Measurements from ENCODE around the gene MAP2K6. TPM values are rescaled to one million over a fixed set of nuclear protein-coding genes. Genes with fewer than 3 reads are reported as not detected.

MAP2K6 gene
- total RNA-seq, 1 experiment from 2014 or later: 17.7 TPM

DNA sequence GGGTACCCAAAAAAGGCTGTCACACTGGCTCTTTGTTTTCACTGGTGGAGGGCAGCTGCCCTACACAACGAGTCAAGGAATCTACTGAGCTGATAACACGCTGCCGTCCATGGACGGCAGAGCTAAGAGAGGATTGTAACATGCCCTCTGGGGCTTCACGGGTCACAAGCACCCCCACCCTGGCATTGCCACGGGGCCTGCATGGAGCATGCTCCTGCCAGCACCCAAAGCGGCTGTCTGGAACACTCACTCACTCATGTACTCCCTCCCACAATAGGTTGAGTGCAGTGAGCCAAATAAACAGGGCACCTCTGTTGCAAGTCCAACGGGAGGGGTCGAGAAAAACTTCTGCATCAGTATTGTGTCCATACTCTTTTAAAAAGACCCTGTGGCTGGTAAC, 181.6 kb downstream of the MAP2K6 start:
- Mint-ChIP-seq H3K36me3 (ENCODE audit: insufficient read depth in 1 of 3, low read depth in 3 of 3) (no peaks in the 10 kb centered on the region), H3K9me3 (no peaks in the 10 kb centered on the region), H3K4me3 (no peak overlapping the region), H3K27ac (peak overlapping the region in 2 of 3 experiments; percentile 31 to 78; a peak in 1 of 7 replicates), H3K27me3 (ENCODE audit: low read depth) (no peaks in the 10 kb centered on the region), H3K4me1 (peaks cover 0 to 4% of the 10 kb centered on the region in 2 experiments; a peak in 1 of 4 replicates)
- H3K4ac ChIP-seq (ENCODE audit: low read depth, low read length): no peak overlapping the region
- H3K79me1 ChIP-seq (ENCODE audit: insufficient read depth, low read depth, low read length, poor library complexity, severe bottlenecking): no peaks in the 10 kb centered on the region
- H2BK20ac ChIP-seq (ENCODE audit: low read depth, low read length, poor library complexity, severe bottlenecking): no peak overlapping the region
- H2BK15ac ChIP-seq (ENCODE audit: low read depth, low read length): no peak overlapping the region
- no peak overlapping the region for H4K8ac ChIP-seq (replicated peaks; ENCODE audit: insufficient read length, low read depth, low read length)
- H3T11ph ChIP-seq (ENCODE audit: low read length): no peak overlapping the region
- H2BK120ac ChIP-seq (ENCODE audit: low read depth, low read length, poor library complexity, severe bottlenecking): no peak overlapping the region
- WGBS (ENCODE audit: extremely low coverage, insufficient read length, low lambda C conversion rate): no CpG with 5 or more reads among the region's 9 CpGs
- no peaks in the 10 kb centered on the region for H3K4me1 ChIP-seq (ENCODE audit: insufficient read depth, low read length)
- no peak overlapping the region for H4K5ac ChIP-seq (ENCODE audit: insufficient read length, low read depth, low read length)
- no peak overlapping the region for H3K56ac ChIP-seq (ENCODE audit: insufficient read length, low read depth, low read length)
- TF ChIP-seq, protein P1, sequence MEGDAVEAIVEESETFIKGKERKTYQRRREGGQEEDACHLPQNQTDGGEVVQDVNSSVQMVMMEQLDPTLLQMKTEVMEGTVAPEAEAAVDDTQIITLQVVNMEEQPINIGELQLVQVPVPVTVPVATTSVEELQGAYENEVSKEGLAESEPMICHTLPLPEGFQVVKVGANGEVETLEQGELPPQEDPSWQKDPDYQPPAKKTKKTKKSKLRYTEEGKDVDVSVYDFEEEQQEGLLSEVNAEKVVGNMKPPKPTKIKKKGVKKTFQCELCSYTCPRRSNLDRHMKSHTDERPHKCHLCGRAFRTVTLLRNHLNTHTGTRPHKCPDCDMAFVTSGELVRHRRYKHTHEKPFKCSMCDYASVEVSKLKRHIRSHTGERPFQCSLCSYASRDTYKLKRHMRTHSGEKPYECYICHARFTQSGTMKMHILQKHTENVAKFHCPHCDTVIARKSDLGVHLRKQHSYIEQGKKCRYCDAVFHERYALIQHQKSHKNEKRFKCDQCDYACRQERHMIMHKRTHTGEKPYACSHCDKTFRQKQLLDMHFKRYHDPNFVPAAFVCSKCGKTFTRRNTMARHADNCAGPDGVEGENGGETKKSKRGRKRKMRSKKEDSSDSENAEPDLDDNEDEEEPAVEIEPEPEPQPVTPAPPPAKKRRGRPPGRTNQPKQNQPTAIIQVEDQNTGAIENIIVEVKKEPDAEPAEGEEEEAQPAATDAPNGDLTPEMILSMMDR (conservative IDR thresholded peaks at IDR 0.05): no peak
- no peak overlapping the region for H2BK5ac ChIP-seq (ENCODE audit: insufficient read length, low read length)
- H3K18ac ChIP-seq (ENCODE audit: insufficient read length, low read depth, low read length): no peak overlapping the region
- H4K91ac ChIP-seq (ENCODE audit: insufficient read length, low read depth, low read length): no peak overlapping the region
- H3K23ac ChIP-seq (ENCODE audit: insufficient read length, low read depth, low read length): no peak overlapping the region
- H2AK5ac ChIP-seq (ENCODE audit: insufficient read length, low read length): no peak overlapping the region
- no peak overlapping the region for H3K9ac ChIP-seq (ENCODE audit: extremely low read depth, insufficient read length, low read length)
- H3K27me3 ChIP-seq (ENCODE audit: insufficient read depth, low read length): no peaks in the 10 kb centered on the region
- no peak overlapping the region for H3K27ac ChIP-seq (ENCODE audit: insufficient read length, low read depth, low read length)
- H3K14ac ChIP-seq (ENCODE audit: insufficient read depth, low read length): no peak overlapping the region
- H3K4me2 ChIP-seq (ENCODE audit: insufficient read depth, insufficient read length, low read length): no peak overlapping the region
- H3K9me3 ChIP-seq (ENCODE audit: control insufficient read depth, low read depth, low read length): no peaks in the 10 kb centered on the region
- H3K79me2 ChIP-seq (ENCODE audit: insufficient read depth, low read length): no peaks in the 10 kb centered on the region
- no peak overlapping the region for H2AFZ ChIP-seq (ENCODE audit: low read length)
- DNase-seq: no peak
- no peaks in the 10 kb centered on the region for H3K23me2 ChIP-seq (ENCODE audit: insufficient read length, low read depth, low read length, poor library complexity, severe bottlenecking)
- no peak overlapping the region for H2BK12ac ChIP-seq (ENCODE audit: insufficient read length, low read depth, low read length)
- H4K20me1 ChIP-seq (ENCODE audit: control insufficient read depth, insufficient read depth, insufficient read length): no peaks in the 10 kb centered on the region
